CD4-positive, alpha-beta T cell treated with Interleukin-17A for 4 hours (primary cell): ENCODE data around the gene PIP4K2B.

Source experiments
- DNase-seq: peaks from one replicate; pipeline ENCODE4 v3.0.0-alpha.2; 2020; ENCODE audit warnings: mixed read lengths

PIP4K2B gene

DNA sequence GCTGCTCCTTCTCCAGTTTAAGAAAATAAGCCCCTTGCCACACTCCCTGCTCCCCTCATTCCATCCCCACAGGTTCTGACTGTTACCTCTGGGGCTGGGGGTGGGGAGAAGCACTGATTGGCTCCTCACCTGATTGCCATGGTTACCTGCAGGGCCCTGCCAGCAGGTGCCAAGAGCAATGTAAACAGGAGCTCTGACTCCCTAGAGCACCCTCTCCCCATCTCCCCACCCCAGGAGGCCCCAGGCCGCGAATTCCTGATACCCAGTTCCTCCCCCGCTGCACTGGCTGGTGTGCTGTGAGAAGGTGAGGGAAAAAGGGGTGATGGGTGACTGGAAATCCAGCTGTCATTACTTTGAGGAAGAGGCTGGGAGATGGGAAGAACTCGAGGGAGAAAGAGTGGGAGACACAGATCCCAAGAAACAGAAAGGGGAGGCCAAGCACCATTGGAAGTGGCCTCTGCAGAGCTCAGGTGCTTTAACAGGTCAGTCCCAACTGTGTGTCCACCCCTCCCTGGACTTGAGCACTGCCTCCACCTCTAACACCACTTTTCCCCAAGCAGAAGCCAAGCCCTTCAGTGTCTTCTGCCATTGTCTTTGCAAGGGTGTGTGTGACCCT is 55.7 kb downstream of the PIP4K2B start:
- DNase-seq: no peak

- DNase-seq: no peak
These were observed 56.7 kb downstream of the PIP4K2B start for GRCh38 chr17:38742411-38743308.

DNA sequence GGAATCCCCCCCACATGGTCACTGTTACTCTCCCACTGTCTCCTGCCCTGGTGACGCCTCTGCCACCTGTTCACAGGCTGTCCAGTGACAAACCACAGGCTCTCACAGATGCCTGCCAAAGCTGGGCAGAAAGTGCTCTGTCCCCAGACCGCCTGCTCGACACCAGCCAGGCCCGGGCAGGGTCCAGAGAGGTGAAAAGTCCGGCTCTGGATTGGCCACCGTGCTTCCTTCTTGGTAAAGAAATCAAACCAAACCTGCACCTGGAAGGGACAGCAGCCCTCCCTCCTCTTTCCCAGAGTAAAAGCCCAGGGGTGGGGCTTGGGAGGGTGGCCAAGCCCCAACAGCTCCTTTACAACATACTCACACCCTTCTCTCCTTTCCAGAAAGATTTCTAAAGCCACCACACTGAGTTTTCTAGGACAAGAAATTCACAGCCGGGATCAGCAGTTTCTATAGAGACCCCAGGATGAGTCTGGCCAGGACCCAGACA is 57.4 kb downstream of the PIP4K2B start:
- DNase-seq: no peak

DNA sequence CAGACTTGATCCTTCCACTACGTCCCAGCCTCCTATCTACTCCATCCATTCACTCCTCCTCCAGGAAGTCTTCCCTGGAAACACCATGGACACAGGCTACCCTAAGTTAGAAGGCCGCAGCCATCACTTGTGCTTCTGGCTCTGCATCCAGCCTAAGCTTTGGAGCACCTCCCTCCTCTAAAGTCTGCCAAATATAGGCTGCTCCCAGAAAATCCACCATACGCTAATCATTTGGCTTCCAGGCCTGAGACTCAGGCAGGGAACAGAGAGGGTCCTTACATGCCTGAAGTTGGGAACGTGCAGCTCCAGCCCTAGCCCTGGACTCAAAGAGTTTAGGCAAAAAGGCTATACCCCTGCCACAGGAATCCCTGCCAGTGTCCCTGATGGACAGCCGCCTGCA is 57.9 kb downstream of the PIP4K2B start:
- DNase-seq: no peak

DNA sequence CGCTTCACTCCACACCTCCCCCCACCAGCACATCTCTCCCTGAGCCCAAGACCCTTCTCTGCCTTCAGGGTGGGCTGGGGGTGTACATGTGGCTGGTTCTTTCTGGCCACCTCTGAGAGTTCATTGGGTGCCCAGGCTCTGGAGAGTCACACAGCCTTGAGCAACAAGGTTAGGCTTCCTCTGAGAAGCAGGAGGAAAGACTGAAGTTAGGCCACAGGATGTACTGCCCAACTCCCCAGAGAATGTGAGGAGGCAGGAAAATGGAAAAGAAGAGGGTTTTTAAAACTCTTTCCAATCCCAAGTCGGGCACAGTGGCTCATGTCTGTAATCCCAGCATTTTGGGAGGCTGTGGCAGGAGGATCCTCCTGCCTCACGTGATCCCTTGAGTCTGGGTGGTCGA is 58.5 kb downstream of the PIP4K2B start:
- no peak for DNase-seq

GRCh38 chr17:38740044-38740443 is 59.3 kb downstream of the PIP4K2B start:
- DNase-seq: no peak

DNA sequence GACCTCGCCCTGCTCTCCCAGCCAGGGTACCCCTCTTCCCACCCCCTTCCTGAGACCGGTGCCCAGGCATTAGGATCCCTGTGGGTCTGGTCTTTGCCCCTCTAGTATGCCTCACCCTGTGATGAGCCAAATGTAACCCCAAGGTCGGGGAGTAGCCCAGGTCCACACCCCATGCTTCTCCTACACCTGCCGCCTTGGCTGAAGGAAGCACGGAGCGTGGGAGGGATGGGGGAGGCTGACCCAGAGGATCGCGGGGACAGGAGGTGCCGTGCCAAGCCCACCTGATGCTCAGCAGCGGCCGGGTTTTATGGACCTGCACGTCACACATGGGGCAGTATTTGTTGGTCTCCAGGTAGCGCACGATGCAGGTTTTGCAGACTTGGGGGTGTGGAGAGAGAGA is 60.1 kb downstream of the PIP4K2B start:
- no peak for DNase-seq

- no peak for DNase-seq
These were observed 60.7 kb downstream of the PIP4K2B start for GRCh38 chr17:38738686-38739085.

DNA sequence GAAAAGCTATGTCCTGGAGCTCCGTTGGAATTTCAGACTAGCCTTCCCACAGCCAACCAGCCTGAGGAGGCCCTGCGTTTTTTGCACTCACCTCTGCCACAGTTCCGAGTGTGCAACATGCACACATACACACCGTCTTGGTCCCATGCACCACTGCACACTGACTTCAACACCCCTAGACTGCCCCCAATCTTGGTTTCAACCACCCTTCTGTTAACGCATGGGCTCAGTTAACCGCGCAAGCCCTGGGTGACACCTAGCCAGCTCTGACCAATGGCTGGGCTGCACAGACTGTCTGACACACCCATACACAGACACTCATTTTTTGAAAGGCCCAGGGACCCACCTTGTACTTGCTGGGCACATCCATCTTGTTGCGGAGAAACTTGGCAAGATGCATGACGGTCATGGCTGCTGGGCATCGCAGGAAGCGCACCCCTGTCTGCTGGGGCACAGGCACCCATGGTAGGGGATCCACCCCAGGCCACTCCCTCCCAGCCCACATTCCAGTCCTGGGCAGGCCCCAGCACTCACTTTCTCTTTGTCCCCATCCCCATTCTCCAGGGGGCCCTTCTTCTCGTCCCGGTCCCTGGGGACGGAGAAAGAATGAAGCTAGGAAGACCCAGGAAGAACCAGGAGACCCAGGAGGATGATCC is 61.2 kb downstream of the PIP4K2B start:
- no peak for DNase-seq

DNA sequence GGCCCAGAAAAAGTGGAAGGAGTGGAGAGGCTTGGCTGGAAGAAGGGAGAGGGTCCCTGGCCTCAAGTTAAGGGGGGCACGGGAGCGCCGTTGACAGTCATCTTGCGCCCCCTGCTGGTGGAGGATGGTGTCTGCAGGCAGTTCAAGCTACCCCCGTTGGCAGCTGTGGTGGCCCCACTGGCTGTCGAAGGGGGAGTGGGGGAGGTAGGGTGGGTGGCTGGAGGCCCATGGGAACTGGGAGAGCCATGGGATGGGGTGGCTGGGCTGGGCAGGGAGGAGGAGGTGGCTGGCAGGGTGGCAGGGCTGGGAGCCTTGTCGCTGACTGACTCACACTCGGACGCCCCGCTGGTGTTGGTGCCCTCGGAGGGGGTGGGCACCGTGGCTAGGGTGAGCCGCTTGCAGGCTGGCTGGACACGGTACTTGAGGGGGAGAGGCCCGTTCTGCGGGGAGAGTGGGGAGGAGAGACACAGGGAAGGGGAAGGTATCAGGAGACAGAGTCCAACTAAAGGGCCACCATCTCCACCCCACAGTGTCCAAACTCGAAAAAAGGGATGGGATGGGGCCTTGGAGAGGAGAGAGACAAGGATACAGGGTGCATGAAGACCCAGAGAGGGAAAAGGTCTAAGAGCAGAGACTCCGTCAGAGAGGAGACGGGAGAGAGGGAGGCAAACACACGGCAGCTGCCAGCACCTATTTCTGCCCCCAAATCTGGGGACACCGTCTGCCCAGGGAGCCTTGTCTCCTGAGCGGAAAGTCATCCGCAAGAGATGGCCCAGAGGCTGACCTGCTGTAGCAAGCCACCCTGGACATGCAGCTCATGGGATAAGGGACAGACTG is 64.0 kb downstream of the PIP4K2B start:
- DNase-seq: peak; percentile 84

- DNase-seq: peak; percentile 62
These were observed 65.1 kb downstream of the PIP4K2B start for GRCh38 chr17:38733982-38734973.

- no peak for DNase-seq
These were observed 65.9 kb downstream of the PIP4K2B start for GRCh38 chr17:38733282-38733981.

DNA sequence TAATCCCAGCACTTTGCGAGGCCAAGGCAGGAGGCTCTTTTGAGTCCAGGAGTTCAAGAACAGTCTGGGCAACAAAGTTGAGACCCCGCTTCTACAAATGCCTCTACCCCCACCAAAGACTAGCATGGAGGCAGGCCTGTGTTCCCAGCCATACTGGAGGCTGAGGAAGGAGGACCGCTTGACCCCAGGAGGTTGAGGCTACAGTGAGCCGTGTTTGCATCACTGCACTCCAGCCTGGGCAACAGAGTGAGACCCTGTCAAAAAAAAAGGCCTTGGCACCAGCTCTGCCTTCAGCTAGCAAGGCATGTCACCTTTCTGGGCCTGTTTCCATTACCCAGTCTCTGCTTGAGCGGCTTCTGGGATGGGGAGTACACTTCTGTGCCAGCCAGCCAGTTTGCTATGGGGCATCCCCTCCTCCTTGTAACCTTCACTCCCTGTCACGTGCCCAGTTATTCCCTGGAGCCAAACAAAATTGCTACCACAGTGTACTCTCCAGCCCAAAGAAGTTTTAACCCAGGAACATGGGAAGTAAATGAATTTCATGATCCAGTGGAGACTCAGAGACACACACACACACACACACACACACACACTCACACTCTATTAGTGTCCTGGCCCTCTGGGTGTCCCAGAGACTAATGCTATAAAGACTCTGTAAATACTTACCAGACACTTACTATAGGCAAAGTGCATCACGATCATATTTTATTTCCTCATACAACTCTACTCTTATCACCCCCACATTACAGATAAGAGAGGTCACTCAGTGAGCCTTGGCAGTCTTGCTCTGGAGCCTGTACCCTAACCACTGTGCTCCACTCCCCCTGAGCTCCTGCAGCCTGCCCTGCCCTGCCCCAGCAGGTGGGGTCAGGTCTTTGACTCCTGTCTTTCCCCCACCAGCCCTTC is 66.7 kb downstream of the PIP4K2B start:
- DNase-seq: no peak

DNA sequence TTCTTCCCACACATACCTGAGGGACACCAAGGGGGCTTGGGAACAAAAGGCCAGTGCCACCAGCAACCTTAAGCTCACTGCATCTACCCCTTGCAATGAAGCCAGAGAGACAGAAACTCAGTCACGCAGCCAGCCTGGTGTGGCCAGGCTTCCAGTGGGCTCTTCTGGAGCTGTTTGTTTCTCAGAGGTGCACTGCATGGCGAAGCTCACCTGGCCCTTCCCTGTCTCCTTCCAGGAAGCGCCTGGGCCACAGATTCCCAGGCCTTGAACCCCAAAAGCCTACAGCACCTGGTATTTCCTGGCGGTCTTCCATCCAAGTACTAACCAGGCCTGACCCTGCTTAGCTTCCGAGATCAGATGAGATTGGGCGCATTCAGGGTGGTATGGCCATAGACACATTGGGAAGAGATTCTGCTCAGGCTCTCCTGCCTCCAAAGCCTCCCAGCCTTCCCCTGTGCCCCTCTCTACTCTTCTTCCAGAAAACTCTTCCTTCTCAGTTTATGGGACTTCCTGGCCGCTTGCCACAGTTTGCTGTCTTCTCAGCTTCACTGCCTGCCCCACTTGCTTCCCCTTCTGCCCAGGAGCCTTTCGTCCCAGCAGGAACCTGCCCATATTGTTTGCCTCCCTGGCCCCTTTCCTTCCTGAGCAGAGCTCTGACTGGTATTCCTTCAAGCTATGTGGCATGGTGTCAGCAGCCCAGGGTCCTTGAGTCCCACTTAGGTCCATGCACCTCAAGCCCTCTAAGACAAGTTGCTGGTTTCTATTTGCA is 67.6 kb downstream of the PIP4K2B start:
- no peak for DNase-seq

DNA sequence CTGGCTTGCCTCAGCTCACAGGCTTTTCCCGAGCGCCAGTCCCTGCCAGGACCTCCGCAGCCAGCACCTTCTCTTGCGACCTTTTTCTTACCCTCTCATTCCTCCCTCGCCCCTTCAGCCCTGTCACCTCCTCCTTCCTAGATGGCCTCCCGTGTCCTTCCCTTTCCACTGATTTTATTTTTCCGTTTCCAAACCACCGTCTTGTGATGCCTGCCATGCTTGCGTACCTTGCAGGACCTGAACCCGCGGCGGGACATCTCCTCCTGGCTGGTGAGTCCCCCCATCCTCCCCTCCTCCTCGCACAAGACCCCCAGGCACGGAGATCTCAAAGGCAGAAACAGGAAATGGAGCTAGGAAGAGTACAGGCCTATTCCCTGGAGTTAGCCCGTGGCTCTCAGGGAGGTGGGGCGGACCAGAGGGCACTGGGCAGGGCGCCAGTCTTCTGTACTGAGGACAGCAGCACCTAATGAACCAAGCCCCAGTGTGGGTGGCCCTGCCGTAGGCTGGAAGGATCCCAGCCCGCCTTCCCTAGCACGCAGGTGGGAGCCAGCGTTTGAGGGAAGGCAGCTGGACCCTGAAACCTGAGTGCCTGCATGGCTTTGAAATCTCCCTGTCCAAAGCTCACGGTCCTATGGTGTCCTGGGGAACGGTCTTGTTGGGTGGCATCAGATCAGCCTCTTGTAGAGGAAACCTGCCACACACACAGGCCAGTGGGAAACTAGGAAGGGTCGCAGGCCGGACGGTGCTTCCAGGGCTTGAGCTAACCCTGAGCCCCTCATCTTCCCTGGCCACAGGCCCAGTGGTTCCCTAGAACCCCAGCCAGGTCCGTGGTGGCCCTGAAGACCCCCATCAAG is 68.6 kb downstream of the PIP4K2B start:
- DNase-seq: no peak

- DNase-seq: peak; percentile 92
These were observed 69.3 kb downstream of the PIP4K2B start, which contains the start of gene CISD3 for GRCh38 chr17:38729886-38730525. Gene CISD3 (plus strand): TSS chr17:38730341. CDS start chr17:38730359, 18 bp downstream.

GRCh38 chr17:38729368-38729885 is 69.9 kb downstream of the PIP4K2B start:
- no peak for DNase-seq
